Adrenal gland (tissue), 12 donors: Measurements from ENCODE around the gene NR2F6. TPM values are rescaled to one million over a fixed set of nuclear protein-coding genes. Genes with fewer than 3 reads are reported as not detected.
"Not testable (repeated sequence)": the region's sequence is repeated elsewhere in the genome, so short reads cannot be mapped to it uniquely, and the experiment has no call there.

Experiments
- DNase-seq, 7 donors: peaks; one replicate each; pipeline ENCODE4 v3.0.0-alpha.2; 2019 to 2020
- H3K27ac ChIP-seq, 5 donors: fragments of 200-600 bp; sonication (generic) in 4 of 5; 1 replicate in 3 of 5; 2 replicates in 2 of 5; pipeline versions ENCODE4 v1.5.1 to v1.8.0; 2016 to 2020; ENCODE audit warnings: mild to moderate bottlenecking in 1 of 5
- H3K27me3 ChIP-seq: fragments of 200-600 bp; 2 replicates; pipeline ENCODE4 v1.8.0; 2021
- H3K36me3 ChIP-seq, 2 donors: fragments of 200-600 bp; replicated peaks in 1 of 2; 1 replicate in 1 of 2; 2 replicates in 1 of 2; pipeline versions ENCODE4 v1.5.1 to v1.8.0; 2018 to 2022
- H3K4me1 ChIP-seq, 2 donors: fragments of 200-600 bp; replicated peaks in 1 of 2; 1 replicate in 1 of 2; 2 replicates in 1 of 2; pipeline versions ENCODE4 v1.5.1 to v1.8.0; 2018 to 2021
- H3K4me3 ChIP-seq, 4 donors: fragments of 200-600 bp; sonication (generic) in 3 of 4; one replicate each; pipeline ENCODE4 v1.5.1; 2016 to 2018
- H3K9me3 ChIP-seq, 3 donors: fragments of 200-600 bp; sonication (generic) in 1 of 3; replicated peaks in 1 of 3; 1 replicate in 2 of 3; 2 replicates in 1 of 3; pipeline versions ENCODE4 v1.5.1 to v1.8.0; 2016 to 2021
- POLR2A ChIP-seq, 2 donors: fragments of 450-650 bp; IDR thresholded peaks; one replicate each; pipeline ENCODE4 v1.6.1; 2017; ENCODE audit warnings: antibody characterized with exemption in 2 of 2, mild to moderate bottlenecking in 2 of 2, moderate library complexity in 1 of 2
- WGBS, 4 donors: extraction: QIAGEN DNeasy Blood & Tissue Kit in 2 of 4; methylation state at CpG; one replicate each; pipeline versions ENCODE4 v1.1.5 to v1.1.7; 2013 to 2017; 5-methylcytosine and 5-hydroxymethylcytosine counted together
- intact Hi-C, 2 donors: fragments of 100-400 bp; cut with DNase I; formaldehyde crosslinking; loops; one replicate each; pipeline versions ENCODE4 v1.14.1 to v1.15.0; 2022 to 2023
- polyA plus RNA-seq, 3 donors: library from polyadenylated mRNA; stranded (reverse); fragments of 200-250 nt in 2 of 3; fragments of 350-450 nt in 1 of 3; fragmentation: Illumina TruSeq in 1 of 3; extraction: RNeasy Lipid Tissue Mini Kit (QIAGEN cat#74804) in 1 of 3; gene quantifications; one replicate each; pipeline ENCODE4 v1.2.3, GENCODE V29; 2013 to 2014
- total RNA-seq, 9 donors: library from RNA; depleted of rRNA in 4 of 9; stranded (reverse); fragments of >200 nt in 4 of 9; fragments of 120-200 nt in 1 of 9; fragmentation: NEBNext Ultra II Directional in 1 of 9; extraction: Animal tissue kit (Norgen Biotek cat#: 25700) in 1 of 9; gene quantifications; one replicate each; pipeline versions ENCODE4 v1.1.0 to v1.2.4, GENCODE V29; 2013 to 2023
- TF ChIP-seq, protein P1 (sequence below), 6 experiments: fragments of 450-650 bp in 4 of 6; fragments of 200-600 bp in 2 of 6; sonication (generic) in 1 of 6; IDR thresholded peaks; 1 replicate in 5 of 6; 2 replicates in 1 of 6; pipeline versions ENCODE4 v1.5.1 to v1.8.0; 2016 to 2021; ENCODE audit warnings: antibody characterized with exemption in 6 of 6, mild to moderate bottlenecking in 2 of 6, moderate library complexity in 1 of 6
- donor health status: healthy with polysubstance abuse.
- donor health status: Bipolar disorder and iron deficiency.
- donor health status: DM: yes; HTN: yes; CAD: no.
- donor health status: DM: no; HTN: no; CAD: no.
- donor health status: DM: no; HTN: no; CAD: no.
- donor health status: DM: yes; HTN: yes; CAD: no.

NR2F6 gene
- total and polyA plus RNA-seq, 12 donors = 6.6 to 140 (median 39.8) TPM

DNA sequence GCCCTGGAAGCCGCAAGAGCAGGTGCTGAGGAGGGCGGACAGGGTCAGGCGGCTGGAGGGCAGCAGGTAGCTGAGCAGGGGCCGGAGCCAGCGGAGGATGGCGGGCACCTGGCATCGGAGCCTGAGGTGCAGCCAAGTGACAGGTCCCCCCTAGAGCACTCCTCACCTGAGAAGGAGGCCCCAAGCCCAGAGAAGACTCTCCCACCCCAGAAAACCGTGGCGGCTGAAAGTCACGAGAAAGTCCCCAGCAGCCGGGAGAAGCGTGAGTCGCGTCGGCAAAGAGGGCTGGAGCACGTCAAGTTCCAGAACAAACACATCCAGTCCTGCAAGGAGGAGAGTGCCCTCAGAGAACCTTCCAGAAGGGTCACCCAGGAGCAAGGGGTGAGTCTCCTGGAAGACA lies 51.1 kb downstream of the NR2F6 start:
- TF ChIP-seq, protein P1, sequence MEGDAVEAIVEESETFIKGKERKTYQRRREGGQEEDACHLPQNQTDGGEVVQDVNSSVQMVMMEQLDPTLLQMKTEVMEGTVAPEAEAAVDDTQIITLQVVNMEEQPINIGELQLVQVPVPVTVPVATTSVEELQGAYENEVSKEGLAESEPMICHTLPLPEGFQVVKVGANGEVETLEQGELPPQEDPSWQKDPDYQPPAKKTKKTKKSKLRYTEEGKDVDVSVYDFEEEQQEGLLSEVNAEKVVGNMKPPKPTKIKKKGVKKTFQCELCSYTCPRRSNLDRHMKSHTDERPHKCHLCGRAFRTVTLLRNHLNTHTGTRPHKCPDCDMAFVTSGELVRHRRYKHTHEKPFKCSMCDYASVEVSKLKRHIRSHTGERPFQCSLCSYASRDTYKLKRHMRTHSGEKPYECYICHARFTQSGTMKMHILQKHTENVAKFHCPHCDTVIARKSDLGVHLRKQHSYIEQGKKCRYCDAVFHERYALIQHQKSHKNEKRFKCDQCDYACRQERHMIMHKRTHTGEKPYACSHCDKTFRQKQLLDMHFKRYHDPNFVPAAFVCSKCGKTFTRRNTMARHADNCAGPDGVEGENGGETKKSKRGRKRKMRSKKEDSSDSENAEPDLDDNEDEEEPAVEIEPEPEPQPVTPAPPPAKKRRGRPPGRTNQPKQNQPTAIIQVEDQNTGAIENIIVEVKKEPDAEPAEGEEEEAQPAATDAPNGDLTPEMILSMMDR (IDR thresholded peaks at IDR 0.05) = no peak
- no peak for TF ChIP-seq POLR2A (IDR thresholded peaks at IDR 0.05)
- intact Hi-C loops = no loop called here
- H3K4me3 ChIP-seq = no peak overlapping the region
- 92 to 97% (median 96%) methylated on average over 16 of the region's 16 CpGs for WGBS, 4 donors
- no peaks in the 10 kb centered on the region for H3K27me3 ChIP-seq
- H3K4me1 ChIP-seq = no peaks in the 10 kb centered on the region
- DNase-seq = no peak
- H3K36me3 ChIP-seq = peaks cover 0 to 79% of the 10 kb centered on the region in 2 donors
- H3K27ac ChIP-seq = no peak overlapping the region
- no peaks in the 10 kb centered on the region for H3K9me3 ChIP-seq

DNA sequence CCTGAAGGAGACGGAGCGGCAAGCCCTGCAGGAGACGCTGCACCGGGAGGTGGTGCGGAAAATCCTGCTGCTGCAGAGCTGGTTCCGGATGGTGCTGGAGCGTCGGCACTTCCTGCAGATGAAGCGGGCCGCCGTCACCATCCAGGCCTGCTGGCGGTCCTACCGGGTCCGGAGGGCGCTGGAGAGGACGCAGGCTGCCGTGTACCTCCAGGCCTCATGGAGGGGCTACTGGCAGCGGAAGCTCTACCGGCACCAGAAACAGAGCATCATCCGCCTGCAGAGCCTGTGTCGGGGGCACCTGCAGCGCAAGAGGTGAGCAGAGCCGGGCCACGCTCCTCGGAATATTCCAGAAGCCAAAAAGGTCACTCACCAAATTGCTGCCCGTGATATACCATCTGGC lies 53.0 kb downstream of the NR2F6 start:
- no peak for TF ChIP-seq POLR2A (IDR thresholded peaks at IDR 0.05)
- TF ChIP-seq, protein P1 (IDR thresholded peaks at IDR 0.05) = no peak
- Histone ChIP-seq H3K4me3 (no peak overlapping the region), H3K27me3 (no peaks in the 10 kb centered on the region), H3K4me1 (no peaks in the 10 kb centered on the region), H3K27ac (no peak overlapping the region), H3K9me3 (no peaks in the 10 kb centered on the region), H3K36me3 (peaks cover 0 to 81% of the 10 kb centered on the region in 2 donors)
- intact Hi-C loops = no loop called here
- DNase-seq = no peak
- 96 to 99% (median 98%) methylated on average over 8 to 26 of the region's 26 CpGs for WGBS, 4 donors

DNA sequence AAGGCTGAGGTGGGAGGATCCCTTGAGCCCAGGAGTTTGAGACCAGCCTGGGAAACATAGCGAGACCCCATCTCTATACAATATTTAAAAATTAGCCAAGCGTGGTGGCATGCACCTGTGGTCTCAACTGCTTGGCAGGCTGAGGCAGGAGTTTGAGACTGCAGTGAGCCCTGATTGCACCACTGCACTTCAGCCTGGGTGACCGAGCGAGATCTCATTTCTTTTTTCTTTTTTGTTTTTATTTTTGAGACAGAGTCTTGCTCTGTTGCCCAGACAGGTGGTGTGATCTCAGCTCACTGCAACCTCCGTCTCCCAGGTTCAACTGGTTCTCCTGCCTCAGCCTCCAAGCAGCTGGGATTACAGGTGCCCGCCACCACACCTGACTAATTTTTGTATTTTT lies 54.0 kb downstream of the NR2F6 start:
- H3K4me3 ChIP-seq, H3K4me1 ChIP-seq, H3K9me3 ChIP-seq, intact Hi-C loops, H3K27ac ChIP-seq, H3K27me3 ChIP-seq, DNase-seq: not testable (repeated sequence)
- WGBS, 4 donors = 79 to 98% (median 90%) methylated on average over 6 of the region's 6 CpGs
- peaks cover 0 to 80% of the 10 kb centered on the region in 2 donors for H3K36me3 ChIP-seq

DNA sequence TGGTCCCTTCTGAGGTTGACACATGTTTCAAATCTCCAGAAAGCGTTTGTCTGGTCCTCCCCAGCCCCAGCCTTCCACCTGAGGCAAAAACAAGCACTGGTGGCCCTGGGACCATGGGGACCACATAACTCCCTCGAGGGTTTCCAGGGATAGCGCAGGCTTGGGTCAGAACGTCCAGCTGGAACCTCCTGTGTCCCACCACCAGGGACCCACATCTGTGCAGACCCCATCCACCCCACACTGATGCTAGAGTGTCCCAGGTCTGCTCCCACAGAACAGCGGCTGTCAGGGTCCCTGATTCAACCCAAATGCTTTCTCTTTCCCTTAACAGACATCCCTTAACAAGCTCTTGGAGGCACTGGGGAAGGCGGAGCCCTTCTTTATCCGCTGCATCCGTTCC lies 60.1 kb downstream of the NR2F6 start:
- DNase-seq = no peak
- Histone ChIP-seq H3K36me3 (peaks cover 0 to 66% of the 10 kb centered on the region in 2 donors), H3K27ac (no peak overlapping the region), H3K9me3 (no peaks in the 10 kb centered on the region), H3K4me3 (no peak overlapping the region), H3K27me3 (no peaks in the 10 kb centered on the region), H3K4me1 (no peaks in the 10 kb centered on the region)
- TF ChIP-seq POLR2A (IDR thresholded peaks at IDR 0.05) = no peak
- TF ChIP-seq, protein P1 (IDR thresholded peaks at IDR 0.05) = no peak
- WGBS, 4 donors = 70 to 94% (median 90%) methylated on average over 6 to 8 of the region's 8 CpGs
- intact Hi-C loops = no loop called here

DNA sequence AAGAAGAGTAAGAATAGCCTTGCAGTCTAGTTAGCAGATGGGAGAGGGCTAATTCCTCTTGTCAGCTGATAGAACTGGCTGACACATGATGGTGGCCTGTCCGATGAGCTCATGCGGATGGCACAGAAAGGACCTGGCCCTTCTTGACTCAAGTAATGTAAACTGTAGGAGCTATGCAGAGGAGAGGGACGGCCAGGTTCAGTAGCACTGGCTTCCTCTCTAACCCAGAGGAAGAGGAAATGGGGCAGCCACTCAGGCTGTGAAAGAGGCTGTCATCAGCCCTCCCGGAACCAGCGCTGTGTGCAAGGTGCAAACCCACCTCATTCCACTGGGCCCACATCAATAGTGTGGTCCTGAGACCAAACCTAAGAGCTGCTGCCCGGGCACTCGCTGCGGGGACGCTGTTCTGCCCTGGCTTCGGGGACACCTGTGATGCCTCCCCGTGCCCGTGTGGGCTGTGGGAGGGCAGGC lies 61.3 kb downstream of the NR2F6 start:
- TF ChIP-seq POLR2A (IDR thresholded peaks at IDR 0.05) = no peak
- TF ChIP-seq, protein P1 (IDR thresholded peaks at IDR 0.05) = no peak
- intact Hi-C loops = no loop called here
- no peaks in the 10 kb centered on the region for H3K9me3 ChIP-seq
- no peak overlapping the region for H3K4me3 ChIP-seq
- peaks cover 0 to 59% of the 10 kb centered on the region in 2 donors for H3K36me3 ChIP-seq
- no peaks in the 10 kb centered on the region for H3K27me3 ChIP-seq
- no peaks in the 10 kb centered on the region for H3K4me1 ChIP-seq
- no peak for DNase-seq
- peak overlapping the region in 1 of 5 donors; percentile 41 for H3K27ac ChIP-seq
- WGBS, 4 donors = 82 to 91% (median 88%) methylated on average over 3 to 12 of the region's 12 CpGs
